NCI-H2171 (cell line): ENCODE results near the gene RFC4.

Experiments
- DNase-seq: peaks from one replicate; lab custom pipeline; 2025; lab: John Stamatoyannopoulos, UW

RFC4 gene

DNA sequence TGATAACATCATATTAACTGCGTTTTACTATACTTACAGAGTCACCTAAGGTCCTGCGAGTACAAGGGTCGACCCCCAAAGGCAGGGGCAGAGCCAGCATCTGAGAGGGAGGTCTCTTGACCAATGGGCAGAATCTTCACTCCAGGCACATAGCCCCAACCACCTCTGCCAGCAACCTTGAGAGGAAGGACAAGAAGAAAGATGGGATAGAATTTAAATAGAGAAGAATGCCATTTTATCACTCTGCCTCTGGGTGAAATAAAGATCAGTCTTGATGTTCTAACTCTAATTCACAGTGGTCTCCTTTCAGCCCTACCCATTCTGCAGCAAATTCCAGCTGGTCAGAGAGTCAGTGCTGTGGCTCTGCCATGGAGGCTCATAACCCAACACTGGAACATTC lies 62.6 kb downstream of the RFC4 start:
- DNase-seq = no peak

DNA sequence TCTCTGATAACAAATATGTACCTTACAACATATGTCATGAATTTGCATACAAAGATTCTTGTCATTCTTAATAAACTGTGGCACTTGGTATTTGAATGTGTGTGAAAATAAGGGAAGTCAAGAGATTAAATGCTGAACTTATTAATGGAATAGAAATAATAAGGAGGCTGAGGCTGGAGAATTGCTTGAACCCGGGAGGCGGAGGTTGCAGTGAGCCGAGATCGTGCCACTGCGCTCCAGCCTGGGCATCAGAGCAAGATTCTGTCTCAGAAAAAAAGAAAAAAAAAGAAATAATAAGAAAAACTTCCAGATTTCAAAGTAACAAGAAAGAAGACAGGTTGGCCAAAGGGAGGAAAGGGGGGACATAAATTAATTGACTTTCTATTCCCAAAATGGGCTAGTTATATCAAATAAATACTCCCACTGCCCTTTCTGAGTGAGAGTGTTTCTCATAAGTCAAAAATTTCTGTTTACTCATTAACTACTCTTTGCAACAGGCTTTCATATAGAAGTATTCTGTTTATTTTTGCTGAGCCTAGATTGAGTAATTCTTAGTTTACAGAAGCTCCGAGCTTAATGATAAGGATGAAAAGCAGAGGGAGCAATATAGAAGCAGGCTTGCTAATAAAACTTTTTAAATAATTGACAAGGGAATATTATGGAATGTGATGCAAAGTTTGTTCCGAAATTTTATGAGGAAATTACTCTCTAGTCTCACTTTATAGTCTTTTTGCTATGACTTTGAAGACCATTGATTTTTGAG lies 63.5 kb downstream of the RFC4 start:
- no peak for DNase-seq
